ENCODE measurements around the gene LDHAL6B. TPM values are rescaled to one million over a fixed set of nuclear protein-coding genes. Genes with fewer than 3 reads are reported as not detected.
A peak's percentile ranks its signal among the peaks of the same experiment; 100 is the strongest.

LDHAL6B gene
- total RNA-seq, 2 donors from 2014 or later = not detected

- Histone ChIP-seq H3K27ac (peak overlapping the region; percentile 67 to 98), H3K9me3 (no peaks in the 10 kb centered on the region), H3K4me1 (ENCODE audit: control insufficient read depth in 1 of 2, low read depth in 2 of 2) (peaks cover 45 to 59% of the 10 kb centered on the region in 2 donors), H3K36me3 (no peaks in the 10 kb centered on the region), H3K27me3 (replicated peaks; ENCODE audit: insufficient read depth) (no peaks in the 10 kb centered on the region), H3K4me3 (no peak overlapping the region)
- no peak for TF ChIP-seq CTCF (IDR thresholded peaks at IDR 0.05)
- no peak for DNase-seq (ENCODE audit: low spot score)
- no peak for ATAC-seq (ENCODE audit: insufficient number of reproducible peaks, low FRiP score, low read depth)
Observed at GRCh38 chr15:59168536-59168935, 38.1 kb upstream of the LDHAL6B start.

- Histone ChIP-seq H3K4me1 (ENCODE audit: control insufficient read depth in 1 of 2, low read depth in 2 of 2) (peaks cover 45 to 59% of the 10 kb centered on the region in 2 donors), H3K27ac (peak overlapping the region; percentile 96 to 98), H3K27me3 (replicated peaks; ENCODE audit: insufficient read depth) (no peaks in the 10 kb centered on the region), H3K9me3 (no peaks in the 10 kb centered on the region), H3K36me3 (no peaks in the 10 kb centered on the region), H3K4me3 (peak overlapping the region; percentile 37)
- ATAC-seq (ENCODE audit: insufficient number of reproducible peaks, low FRiP score, low read depth) (peak; percentile 90), DNase-seq (ENCODE audit: low spot score) (no peak)
- no peak for TF ChIP-seq CTCF (IDR thresholded peaks at IDR 0.05)
Observed at GRCh38 chr15:59169251-59169708, 37.4 kb upstream of the LDHAL6B start.

- Histone ChIP-seq H3K27ac (peak overlapping the region; percentile 96 to 98), H3K4me3 (peak overlapping the region; percentile 37), H3K9me3 (no peaks in the 10 kb centered on the region), H3K36me3 (no peaks in the 10 kb centered on the region), H3K4me1 (ENCODE audit: control insufficient read depth in 1 of 2, low read depth in 2 of 2) (peaks cover 49 to 58% of the 10 kb centered on the region in 2 donors), H3K27me3 (replicated peaks; ENCODE audit: insufficient read depth) (no peaks in the 10 kb centered on the region)
- no peak for TF ChIP-seq CTCF (IDR thresholded peaks at IDR 0.05)
- peak; percentile 38 for ATAC-seq (ENCODE audit: insufficient number of reproducible peaks, low FRiP score, low read depth)
- DNase-seq (ENCODE audit: low spot score) = peak; percentile 40
Observed at GRCh38 chr15:59170295-59171066, 36.2 kb upstream of the LDHAL6B start.

GRCh38 chr15:59171067-59171397, 35.6 kb upstream of the LDHAL6B start:
- TF ChIP-seq CTCF (IDR thresholded peaks at IDR 0.05) = no peak
- H3K27me3 ChIP-seq (replicated peaks; ENCODE audit: insufficient read depth) = no peaks in the 10 kb centered on the region
- no peak overlapping the region for H3K4me3 ChIP-seq
- ATAC-seq (ENCODE audit: insufficient number of reproducible peaks, low FRiP score, low read depth) (no peak), DNase-seq (ENCODE audit: low spot score) (no peak)
- no peaks in the 10 kb centered on the region for H3K36me3 ChIP-seq
- no peaks in the 10 kb centered on the region for H3K9me3 ChIP-seq
- H3K4me1 ChIP-seq (ENCODE audit: control insufficient read depth in 1 of 2, low read depth in 2 of 2) = peaks cover 45 to 54% of the 10 kb centered on the region in 2 donors
- peak overlapping the region; percentile 96 to 98 for H3K27ac ChIP-seq

GRCh38 chr15:59172289-59172901, 34.2 kb upstream of the LDHAL6B start:
- no peak for ATAC-seq (ENCODE audit: insufficient number of reproducible peaks, low FRiP score, low read depth)
- Histone ChIP-seq H3K4me3 (no peak overlapping the region), H3K4me1 (ENCODE audit: control insufficient read depth in 1 of 2, low read depth in 2 of 2) (peaks cover 33 to 40% of the 10 kb centered on the region in 2 donors), H3K27me3 (replicated peaks; ENCODE audit: insufficient read depth) (no peaks in the 10 kb centered on the region), H3K36me3 (peaks cover under 1% of the 10 kb centered on the region), H3K9me3 (no peaks in the 10 kb centered on the region), H3K27ac (no peak overlapping the region)
- DNase-seq (ENCODE audit: low spot score) = no peak
- TF ChIP-seq CTCF (IDR thresholded peaks at IDR 0.05) = no peak

Data from thoracic aorta (tissue), 2 donors.